ENCODE results near the gene KNTC1. TPM values are rescaled to one million over a fixed set of nuclear protein-coding genes. Genes with fewer than 3 reads are reported as not detected.
"Not testable (repeated sequence)": the region's sequence is repeated elsewhere in the genome, so short reads cannot be mapped to it uniquely, and the experiment has no call there.

The KNTC1 gene
- total RNA-seq, 1 donor from 2014 or later = 34.0 TPM

GRCh38 chr12:122563361-122563760 is 36.3 kb downstream of the KNTC1 start:
- H3K9me3 Mint-ChIP-seq (ENCODE audit: unreplicated experiment) = no peaks in the 10 kb centered on the region
- no peak for TF ChIP-seq CTCF (IDR thresholded peaks at IDR 0.05; ENCODE audit: partially characterized antibody, unreplicated experiment)
- no peaks in the 10 kb centered on the region for H3K4me1 Mint-ChIP-seq (ENCODE audit: low read depth, unreplicated experiment)
- H3K27me3 Mint-ChIP-seq (ENCODE audit: unreplicated experiment) = no peaks in the 10 kb centered on the region
- no peak for DNase-seq
- H3K36me3 Mint-ChIP-seq (ENCODE audit: unreplicated experiment) = no peaks in the 10 kb centered on the region
- H3K27ac Mint-ChIP-seq (ENCODE audit: unreplicated experiment) = no peak overlapping the region
- H3K4me3 Mint-ChIP-seq (ENCODE audit: unreplicated experiment) = no peak overlapping the region

GRCh38 chr12:122566816-122567215 is 39.8 kb downstream of the KNTC1 start:
- not testable (repeated sequence) for H3K27ac Mint-ChIP-seq (ENCODE audit: unreplicated experiment)

GRCh38 chr12:122569288-122569687 is 42.2 kb downstream of the KNTC1 start:
- Mint-ChIP-seq H3K4me1 (ENCODE audit: low read depth, unreplicated experiment) (no peaks in the 10 kb centered on the region), H3K9me3 (ENCODE audit: unreplicated experiment) (no peaks in the 10 kb centered on the region), H3K36me3 (ENCODE audit: unreplicated experiment) (no peaks in the 10 kb centered on the region), H3K4me3 (ENCODE audit: unreplicated experiment) (no peak overlapping the region), H3K27me3 (ENCODE audit: unreplicated experiment) (no peaks in the 10 kb centered on the region), H3K27ac (ENCODE audit: unreplicated experiment) (no peak overlapping the region)
- TF ChIP-seq CTCF (IDR thresholded peaks at IDR 0.05; ENCODE audit: partially characterized antibody, unreplicated experiment) = no peak
- DNase-seq = no peak

More at GRCh38 chr12:122566816-122567215, 39.8 kb downstream of the KNTC1 start:
- not testable (repeated sequence) for H3K4me1 Mint-ChIP-seq (ENCODE audit: low read depth, unreplicated experiment); H3K9me3 Mint-ChIP-seq (ENCODE audit: unreplicated experiment); H3K27me3 Mint-ChIP-seq (ENCODE audit: unreplicated experiment); DNase-seq; H3K4me3 Mint-ChIP-seq (ENCODE audit: unreplicated experiment); H3K36me3 Mint-ChIP-seq (ENCODE audit: unreplicated experiment)

GRCh38 chr12:122570006-122570405 is 43.0 kb downstream of the KNTC1 start:
- not testable (repeated sequence) for H3K4me1 Mint-ChIP-seq (ENCODE audit: low read depth, unreplicated experiment); H3K27ac Mint-ChIP-seq (ENCODE audit: unreplicated experiment); H3K4me3 Mint-ChIP-seq (ENCODE audit: unreplicated experiment); DNase-seq; H3K27me3 Mint-ChIP-seq (ENCODE audit: unreplicated experiment); H3K36me3 Mint-ChIP-seq (ENCODE audit: unreplicated experiment); H3K9me3 Mint-ChIP-seq (ENCODE audit: unreplicated experiment)

DNA sequence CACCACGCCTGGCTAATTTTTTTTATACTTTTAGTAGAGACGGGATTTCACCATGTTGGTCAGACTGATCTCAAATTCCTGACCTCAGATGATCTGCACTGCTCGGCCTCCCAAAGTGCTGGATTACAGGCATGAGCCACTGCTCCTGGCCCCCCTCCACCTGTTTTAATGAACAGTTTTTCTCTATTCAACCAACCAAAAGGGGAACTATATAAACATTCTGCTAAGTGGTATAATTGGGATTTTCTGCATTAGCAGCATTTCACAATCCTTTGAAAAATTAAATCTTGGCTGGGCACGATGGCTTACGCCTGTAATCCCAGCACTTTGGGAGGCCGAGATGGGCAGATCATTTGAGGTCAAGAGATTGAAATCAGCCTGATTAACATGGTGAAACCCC is 44.8 kb downstream of the KNTC1 start:
- TF ChIP-seq CTCF (IDR thresholded peaks at IDR 0.05; ENCODE audit: partially characterized antibody, unreplicated experiment) = no peak
- Mint-ChIP-seq H3K4me1 (ENCODE audit: low read depth, unreplicated experiment) (no peaks in the 10 kb centered on the region), H3K9me3 (ENCODE audit: unreplicated experiment) (no peaks in the 10 kb centered on the region), H3K4me3 (ENCODE audit: unreplicated experiment) (no peak overlapping the region), H3K27ac (ENCODE audit: unreplicated experiment) (no peak overlapping the region), H3K27me3 (ENCODE audit: unreplicated experiment) (no peaks in the 10 kb centered on the region), H3K36me3 (ENCODE audit: unreplicated experiment) (no peaks in the 10 kb centered on the region)
- no peak for DNase-seq

- H3K4me1 Mint-ChIP-seq (ENCODE audit: low read depth, unreplicated experiment); H3K27me3 Mint-ChIP-seq (ENCODE audit: unreplicated experiment); H3K4me3 Mint-ChIP-seq (ENCODE audit: unreplicated experiment); DNase-seq; H3K36me3 Mint-ChIP-seq (ENCODE audit: unreplicated experiment); H3K27ac Mint-ChIP-seq (ENCODE audit: unreplicated experiment); H3K9me3 Mint-ChIP-seq (ENCODE audit: unreplicated experiment): not testable (repeated sequence)
Observed at GRCh38 chr12:122583294-122583693, 56.2 kb downstream of the KNTC1 start.

Data from glutamatergic neuron (in vitro differentiated cells).